ENCODE data around the gene MAP3K4.
A peak's percentile ranks its signal among the peaks of the same experiment; 100 is the strongest.

Gene MAP3K4

GRCh38 chr6:160991406-160992060 lies at the start of gene MAP3K4:
Gene MAP3K4, plus strand, starts transcription at chr6:160991769. Its CDS starts 163 bp downstream, at chr6:160991932.
- DNase-seq (ENCODE audit: low read depth), result peak; percentile 45

GRCh38 chr6:160943997-160944396 lies 47.6 kb upstream of the MAP3K4 start:
- DNase-seq (ENCODE audit: low read depth), result no peak

- DNase-seq (ENCODE audit: low read depth), result no peak
Observed at GRCh38 chr6:160945516-160946177, 45.9 kb upstream of the MAP3K4 start.

- DNase-seq (ENCODE audit: low read depth), result no peak
Observed at GRCh38 chr6:160949531-160949930, 42.0 kb upstream of the MAP3K4 start.

- no peak for DNase-seq (ENCODE audit: low read depth)
Observed at GRCh38 chr6:160950507-160950906, 41.1 kb upstream of the MAP3K4 start.

- no peak for DNase-seq (ENCODE audit: low read depth)
Observed at GRCh38 chr6:160951187-160952030, 40.2 kb upstream of the MAP3K4 start.

- DNase-seq (ENCODE audit: low read depth), result no peak
Observed at GRCh38 chr6:160952633-160953281, 38.8 kb upstream of the MAP3K4 start.

GRCh38 chr6:160955508-160956295 lies 35.9 kb upstream of the MAP3K4 start:
- DNase-seq (ENCODE audit: low read depth), result no peak

GRCh38 chr6:160956300-160957035 lies 35.1 kb upstream of the MAP3K4 start:
- no peak for DNase-seq (ENCODE audit: low read depth)

GRCh38 chr6:160959726-160960435 lies 31.7 kb upstream of the MAP3K4 start:
- no peak for DNase-seq (ENCODE audit: low read depth)

- no peak for DNase-seq (ENCODE audit: low read depth)
Observed at GRCh38 chr6:160960839-160961238, 30.7 kb upstream of the MAP3K4 start.

- no peak for DNase-seq (ENCODE audit: low read depth)
Observed at GRCh38 chr6:160962835-160963623, 28.5 kb upstream of the MAP3K4 start.

- no peak for DNase-seq (ENCODE audit: low read depth)
Observed at GRCh38 chr6:160963651-160964050, 27.9 kb upstream of the MAP3K4 start.

- DNase-seq (ENCODE audit: low read depth), result no peak
Observed at GRCh38 chr6:160965893-160966292, 25.7 kb upstream of the MAP3K4 start.

- no peak for DNase-seq (ENCODE audit: low read depth)
Observed at GRCh38 chr6:160966493-160967229, 24.9 kb upstream of the MAP3K4 start.

- DNase-seq (ENCODE audit: low read depth), result no peak
Observed at GRCh38 chr6:160967351-160967750, 24.2 kb upstream of the MAP3K4 start.

- no peak for DNase-seq (ENCODE audit: low read depth)
Observed at GRCh38 chr6:160967833-160968232, 23.7 kb upstream of the MAP3K4 start.

- DNase-seq (ENCODE audit: low read depth), result no peak
Observed at GRCh38 chr6:160971171-160971570, 20.4 kb upstream of the MAP3K4 start.

- DNase-seq (ENCODE audit: low read depth), result peak; percentile 15
Observed at GRCh38 chr6:160972111-160972510, 19.5 kb upstream of the MAP3K4 start.
